GM18526 (cell line): ENCODE measurements around the gene ALG1L2.

ENCODE experiments used
- POLR2A ChIP-seq: IDR thresholded peaks from 3 replicates; pipeline ENCODE4 v1.6.1; 2011; ENCODE audit not compliant: insufficient read length; ENCODE audit errors: extremely low read depth

The ALG1L2 gene

GRCh38 chr3:130081351-130081881 lies at the start of gene ALG1L2:
Gene ALG1L2, plus strand, starts transcription at chr3:130081831. Its CDS starts 186 bp downstream, at chr3:130082017.
- TF ChIP-seq POLR2A: no peak

GRCh38 chr3:130044370-130044769 lies 37.3 kb upstream of the ALG1L2 start:
- TF ChIP-seq POLR2A: no peak

- TF ChIP-seq POLR2A: no peak
Observed at GRCh38 chr3:130048726-130049125, 32.9 kb upstream of the ALG1L2 start.

GRCh38 chr3:130073582-130073981 lies 8.0 kb upstream of the ALG1L2 start:
- no peak for TF ChIP-seq POLR2A

- TF ChIP-seq POLR2A: no peak
Observed at GRCh38 chr3:130077636-130078035, 4.0 kb upstream of the ALG1L2 start.

GRCh38 chr3:130084436-130084980 lies 2.9 kb downstream of the ALG1L2 start:
- TF ChIP-seq POLR2A: no peak

- TF ChIP-seq POLR2A: no peak
Observed at GRCh38 chr3:130085881-130086280, 4.2 kb downstream of the ALG1L2 start.

GRCh38 chr3:130088061-130088460 lies 6.4 kb downstream of the ALG1L2 start:
- TF ChIP-seq POLR2A: no peak

- no peak for TF ChIP-seq POLR2A
Observed at GRCh38 chr3:130091958-130092357, 10.3 kb downstream of the ALG1L2 start.

- TF ChIP-seq POLR2A: peak; percentile 5
Observed at GRCh38 chr3:130093741-130094391, 12.2 kb downstream of the ALG1L2 start.

- TF ChIP-seq POLR2A: peak; percentile 42
Observed at GRCh38 chr3:130111185-130111864, 29.7 kb downstream of the ALG1L2 start.

GRCh38 chr3:130111865-130112747 lies 30.5 kb downstream of the ALG1L2 start:
- TF ChIP-seq POLR2A: peak; percentile 22

- no peak for TF ChIP-seq POLR2A
Observed at GRCh38 chr3:130117933-130118332, 36.3 kb downstream of the ALG1L2 start.
